GM12875 (cell line): ENCODE data around the gene PIP5K1B.

Experiments used
- H3K4me3 ChIP-seq: one replicate; pipeline ENCODE4 v1.5.1; 2011; ENCODE audit warnings: low read depth, low read length, control low read depth
- CTCF ChIP-seq: IDR thresholded peaks from 2 replicates; pipeline ENCODE4 v1.5.1; 2011; ENCODE audit warnings: low read depth, mild to moderate bottlenecking, control low read depth, inconsistent platforms, low read length, moderate library complexity, borderline replicate concordance; ENCODE audit not compliant: insufficient read depth

PIP5K1B gene

GRCh38 chr9:69001921-69002320 lies 296.9 kb downstream of the PIP5K1B start:
- TF ChIP-seq CTCF = no peak
- H3K4me3 ChIP-seq = no peak overlapping the region

- H3K4me3 ChIP-seq = no peak overlapping the region
- no peak for TF ChIP-seq CTCF
Measured at GRCh38 chr9:69003051-69003450, 298.0 kb downstream of the PIP5K1B start.

GRCh38 chr9:69004836-69005235 lies 299.8 kb downstream of the PIP5K1B start:
- TF ChIP-seq CTCF = no peak
- H3K4me3 ChIP-seq = no peak overlapping the region

- no peak overlapping the region for H3K4me3 ChIP-seq
- no peak for TF ChIP-seq CTCF
Measured at GRCh38 chr9:69009708-69010107, 304.7 kb downstream of the PIP5K1B start.

- H3K4me3 ChIP-seq = no peak overlapping the region
- TF ChIP-seq CTCF = no peak
Measured at GRCh38 chr9:69012696-69013381, 307.8 kb downstream of the PIP5K1B start.

- H3K4me3 ChIP-seq = no peak overlapping the region
- TF ChIP-seq CTCF = no peak
Measured at GRCh38 chr9:69013382-69013727, 308.3 kb downstream of the PIP5K1B start.

- no peak for TF ChIP-seq CTCF
- H3K4me3 ChIP-seq = no peak within 1 kb of the TSS
Measured at GRCh38 chr9:69014013-69014412, 309.0 kb downstream of the PIP5K1B start, which contains the start of gene PRKACG. PRKACG (minus strand) TSS chr9:69014113; CDS start chr9:69014092, 21 bp downstream.
